ENCODE measurements around the gene RALGPS1.

GRCh38 chr9:127162864-127163365 is 248.3 kb downstream of the RALGPS1 start:
- no peak for TF ChIP-seq CTCF (IDR thresholded peaks at IDR 0.05)
- no peak for TF ChIP-seq POLR2A (IDR thresholded peaks at IDR 0.05)
